GM23248 (cell line): Measurements from ENCODE around the gene ENDOV.

Experiments used
- EZH2 ChIP-seq: fragments of 200-600 bp; sonication (generic); IDR thresholded peaks from 2 replicates; pipeline ENCODE4 v1.6.1; 2018; ENCODE audit warnings: antibody characterized with exemption, mild to moderate bottlenecking; ENCODE audit not compliant: insufficient read depth, poor library complexity, severe bottlenecking
- EZH2phosphoT487 ChIP-seq: fragments of 200-600 bp; sonication (generic); IDR thresholded peaks from 2 replicates; pipeline ENCODE4 v1.6.1; 2018; ENCODE audit warnings: antibody characterized with exemption, moderate library complexity, mild to moderate bottlenecking, low read depth; ENCODE audit not compliant: insufficient read depth

- TF ChIP-seq EZH2phosphoT487 = no peak
- TF ChIP-seq EZH2 = no peak
Measured at GRCh38 chr17:80397686-80398085, 17.3 kb upstream of the ENDOV start.
